Endometrial microvascular endothelial cells (primary cell): Measurements from ENCODE around the gene GRAMD1A. TPM values are rescaled to one million over a fixed set of nuclear protein-coding genes. Genes with fewer than 3 reads are reported as not detected.

Source experiments
- total RNA-seq: library from RNA; depleted of rRNA; stranded (reverse); fragments of >200 nt; gene quantifications from one replicate; pipeline ENCODE4 v1.2.3, GENCODE V29; 2015; ENCODE audit errors: inconsistent ontology term

GRAMD1A gene
- total RNA-seq, 1 donor from 2014 or later, result 52.4 TPM

Other genes starting within 250 kb of the GRAMD1A start
- 4.5 TPM for gene ZNF599, start 227.1 kb upstream of the GRAMD1A start, total RNA-seq
- gene ZNF30, start 73.4 kb upstream of the GRAMD1A start, total RNA-seq, result 3.3 TPM
- gene ZNF792, start 36.1 kb upstream of the GRAMD1A start, total RNA-seq, result 15.1 TPM
- 11.1 TPM for gene SCN1B, start 30.1 kb downstream of the GRAMD1A start, total RNA-seq
- gene HPN, start 41.4 kb downstream of the GRAMD1A start, total RNA-seq, result not detected
- gene FXYD3, start 115.5 kb downstream of the GRAMD1A start, total RNA-seq, result not detected
- gene LGI4, start 134.7 kb downstream of the GRAMD1A start, total RNA-seq, result not detected
- not detected for gene FXYD1, start 138.5 kb downstream of the GRAMD1A start, total RNA-seq
- not detected for gene FXYD7, start 142.9 kb downstream of the GRAMD1A start, total RNA-seq
- 194 TPM for gene FXYD5, start 154.4 kb downstream of the GRAMD1A start, total RNA-seq
- gene FAM187B, start 228.4 kb downstream of the GRAMD1A start, total RNA-seq, result not detected
- 0.09 TPM for gene LSR, start 248.7 kb downstream of the GRAMD1A start, total RNA-seq